Measurements from ENCODE around the gene FGFBP3.

FGFBP3 gene

GRCh38 chr10:91883549-91884444 is 25.5 kb downstream of the FGFBP3 start:
- in situ Hi-C loops (cut with MboI; ENCODE audit: low sequenced_read_pairs, unreplicated experiment): no loop called here
- no peak for TF ChIP-seq CTCF (IDR thresholded peaks at IDR 0.05; ENCODE audit: borderline replicate concordance, control extremely low read depth, extremely low read depth, insufficient read depth, missing control alignments)
- no peak for DNase-seq (ENCODE audit: low spot score)

- in situ Hi-C loops (cut with MboI; ENCODE audit: low sequenced_read_pairs, unreplicated experiment): no loop called here
- no peak for TF ChIP-seq CTCF (IDR thresholded peaks at IDR 0.05; ENCODE audit: borderline replicate concordance, control extremely low read depth, extremely low read depth, insufficient read depth, missing control alignments)
- DNase-seq (ENCODE audit: low spot score): no peak
Measured at GRCh38 chr10:91880310-91880709, 29.0 kb downstream of the FGFBP3 start.

- no peak for DNase-seq (ENCODE audit: low spot score)
- in situ Hi-C loops (cut with MboI; ENCODE audit: low sequenced_read_pairs, unreplicated experiment): no loop called here
- no peak for TF ChIP-seq CTCF (IDR thresholded peaks at IDR 0.05; ENCODE audit: borderline replicate concordance, control extremely low read depth, extremely low read depth, insufficient read depth, missing control alignments)
Measured at GRCh38 chr10:91879515-91880170, 29.6 kb downstream of the FGFBP3 start.

GRCh38 chr10:91875779-91876178 is 33.5 kb downstream of the FGFBP3 start:
- no peak for TF ChIP-seq CTCF (IDR thresholded peaks at IDR 0.05; ENCODE audit: borderline replicate concordance, control extremely low read depth, extremely low read depth, insufficient read depth, missing control alignments)
- in situ Hi-C loops (cut with MboI; ENCODE audit: low sequenced_read_pairs, unreplicated experiment): no loop called here
- DNase-seq (ENCODE audit: low spot score): no peak

- TF ChIP-seq CTCF (IDR thresholded peaks at IDR 0.05; ENCODE audit: borderline replicate concordance, control extremely low read depth, extremely low read depth, insufficient read depth, missing control alignments): no peak
- DNase-seq (ENCODE audit: low spot score): no peak
- in situ Hi-C loops (cut with MboI; ENCODE audit: low sequenced_read_pairs, unreplicated experiment): no loop called here
Measured at GRCh38 chr10:91875156-91875555, 34.1 kb downstream of the FGFBP3 start.

GRCh38 chr10:91865562-91866081 is 43.7 kb downstream of the FGFBP3 start:
- in situ Hi-C loops (cut with MboI; ENCODE audit: low sequenced_read_pairs, unreplicated experiment): no loop called here
- no peak for DNase-seq (ENCODE audit: low spot score)
- no peak for TF ChIP-seq CTCF (IDR thresholded peaks at IDR 0.05; ENCODE audit: borderline replicate concordance, control extremely low read depth, extremely low read depth, insufficient read depth, missing control alignments)

Measured in GM13976 (cell line).